GM19238 (cell line): Measurements from ENCODE around the gene LMX1B.
"Not testable (repeated sequence)": the region's sequence is repeated elsewhere in the genome, so short reads cannot be mapped to it uniquely, and the experiment has no call there.

Experiments used
- DNase-seq: peaks from one replicate; pipeline ENCODE4 v3.0.0; 2011; ENCODE audit warnings: low spot score; ENCODE audit not compliant: insufficient read length

Gene LMX1B

DNA sequence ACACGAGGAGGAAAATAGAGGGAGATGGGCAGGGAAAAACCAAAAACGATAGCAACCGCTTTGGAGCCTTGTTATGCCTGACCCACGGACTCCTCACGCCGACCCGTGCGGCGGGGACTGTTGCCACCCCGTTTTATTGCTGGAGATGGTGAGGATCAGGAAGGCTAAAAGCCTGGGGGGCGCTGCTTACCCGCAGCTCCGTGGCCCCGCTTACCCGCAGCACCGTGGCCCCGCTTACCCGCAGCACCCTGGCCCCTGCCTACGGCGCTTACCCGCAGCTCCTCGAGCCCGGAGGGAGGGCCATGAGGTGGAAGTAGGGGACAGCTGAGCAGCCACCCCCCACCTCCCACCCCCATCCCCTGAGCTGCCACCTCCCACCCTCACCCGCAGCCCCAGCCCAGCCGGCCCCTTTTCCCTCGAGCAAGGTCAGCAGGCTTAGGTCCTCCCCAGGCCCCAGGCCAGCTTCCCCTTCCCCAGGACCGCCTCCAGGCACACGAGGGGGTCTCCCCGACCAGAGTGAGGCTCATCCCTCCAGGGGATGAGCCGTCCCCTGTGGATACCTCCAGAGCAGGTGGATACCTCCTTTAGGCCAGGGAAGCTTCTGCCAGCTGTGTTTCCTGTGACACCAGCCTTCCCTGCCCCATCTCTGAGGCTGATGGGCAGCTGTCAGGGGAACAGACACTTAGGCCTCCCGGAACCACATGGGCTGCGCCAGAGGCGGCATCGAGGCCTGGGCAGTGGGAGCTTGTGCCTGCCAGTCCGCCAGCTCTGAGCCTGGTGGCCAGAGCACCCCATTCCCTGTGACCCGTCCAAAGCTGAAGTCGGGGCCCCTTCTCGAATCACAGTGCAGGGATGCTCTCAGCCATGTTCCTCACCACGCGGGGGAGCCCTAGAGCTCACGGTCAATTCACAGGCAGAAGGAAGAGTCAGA lies 92.3 kb downstream of the LMX1B start:
- DNase-seq = no peak

DNA sequence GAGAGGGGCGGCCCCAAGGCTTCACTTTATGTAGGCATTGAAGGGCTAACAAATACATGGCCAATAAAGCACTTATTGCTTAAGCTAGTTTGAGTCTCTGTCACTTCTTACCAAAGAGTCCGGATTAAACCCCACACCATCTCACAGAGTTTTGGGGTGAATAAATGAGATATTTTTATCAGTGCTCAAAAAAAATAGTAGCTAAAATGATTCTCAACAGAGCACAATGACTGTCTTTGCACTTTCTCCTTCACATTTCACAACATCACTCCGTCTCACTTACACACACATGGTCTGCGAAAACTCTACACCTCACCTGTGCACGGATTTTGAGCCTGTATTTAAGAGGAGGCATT lies 92.9 kb downstream of the LMX1B start:
- DNase-seq = no peak

DNA sequence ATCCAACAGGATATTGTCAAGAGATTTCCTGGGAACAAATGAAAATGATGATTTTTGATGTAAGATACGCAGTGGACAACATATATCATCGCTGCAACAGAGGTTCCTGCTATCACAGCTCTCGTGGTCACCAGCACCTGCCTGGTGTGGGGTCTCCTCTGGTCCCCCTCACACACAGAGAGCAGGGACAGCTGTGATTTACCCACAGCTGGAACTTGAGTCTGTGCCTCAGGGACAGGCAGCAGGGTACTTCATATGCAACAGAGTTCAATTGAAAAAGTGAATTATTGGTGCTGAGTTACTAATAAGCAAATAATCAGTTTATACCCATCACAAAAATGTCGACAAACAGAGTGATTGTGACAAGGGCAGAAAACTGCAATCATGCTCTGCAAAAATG lies 93.4 kb downstream of the LMX1B start:
- DNase-seq = no peak

DNA sequence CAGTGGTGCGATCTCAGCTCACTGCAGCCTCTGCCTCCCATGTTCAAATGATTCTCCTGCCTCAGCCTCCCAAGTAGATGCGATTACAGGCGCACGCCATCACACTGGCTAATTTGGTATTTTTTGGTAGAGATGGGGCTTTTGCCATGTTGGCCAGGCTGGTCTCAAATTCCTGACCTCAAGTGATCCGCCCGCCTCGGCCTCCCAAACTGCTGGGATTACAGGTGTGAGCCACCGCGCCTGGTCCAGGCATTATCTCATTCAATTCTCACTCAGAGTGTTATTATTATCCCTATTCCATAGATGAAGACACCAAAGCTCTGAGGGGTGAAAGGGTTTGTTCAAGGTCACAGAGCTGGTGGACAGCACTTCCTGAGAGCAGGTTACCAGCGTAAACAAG lies 94.0 kb downstream of the LMX1B start:
- not testable (repeated sequence) for DNase-seq

DNA sequence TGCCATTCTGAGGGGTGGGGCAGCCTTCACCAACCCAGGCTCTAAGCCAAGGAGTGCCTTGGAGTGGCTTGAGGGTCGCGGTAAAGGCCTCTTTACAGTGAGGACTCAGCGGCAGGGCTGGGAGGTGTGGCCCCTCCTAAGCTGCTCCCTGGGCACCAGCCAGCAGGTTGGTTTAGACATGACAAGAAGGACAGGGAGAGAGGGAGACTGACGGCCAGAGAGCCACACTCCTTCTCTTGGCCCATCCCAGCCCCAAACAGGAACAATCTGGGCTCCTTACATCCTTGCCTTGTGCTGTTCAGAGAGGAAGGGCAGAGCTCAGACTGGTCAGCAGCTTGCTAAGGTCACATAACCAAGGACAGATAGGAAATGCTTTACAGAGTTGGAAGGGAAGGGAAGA lies 94.5 kb downstream of the LMX1B start:
- no peak for DNase-seq

DNA sequence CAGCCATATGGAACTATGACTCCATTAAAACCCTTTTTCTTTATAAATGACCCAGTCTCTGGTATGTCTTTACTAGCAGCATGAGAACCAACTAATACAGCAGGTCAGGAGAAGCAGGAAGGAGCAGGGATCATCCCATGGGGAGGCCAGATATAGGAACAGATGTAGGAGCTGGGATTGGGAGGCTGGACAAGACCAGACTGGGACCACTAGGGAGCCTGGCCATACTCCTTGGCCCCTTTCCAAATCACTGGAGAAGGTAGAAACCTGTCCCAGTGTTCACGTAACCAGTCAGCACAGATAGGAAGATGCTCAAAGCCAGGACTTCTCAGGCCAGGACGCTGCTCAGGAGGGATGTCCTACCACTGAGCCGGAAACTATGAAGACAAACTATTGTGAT lies 95.5 kb downstream of the LMX1B start:
- no peak for DNase-seq

DNA sequence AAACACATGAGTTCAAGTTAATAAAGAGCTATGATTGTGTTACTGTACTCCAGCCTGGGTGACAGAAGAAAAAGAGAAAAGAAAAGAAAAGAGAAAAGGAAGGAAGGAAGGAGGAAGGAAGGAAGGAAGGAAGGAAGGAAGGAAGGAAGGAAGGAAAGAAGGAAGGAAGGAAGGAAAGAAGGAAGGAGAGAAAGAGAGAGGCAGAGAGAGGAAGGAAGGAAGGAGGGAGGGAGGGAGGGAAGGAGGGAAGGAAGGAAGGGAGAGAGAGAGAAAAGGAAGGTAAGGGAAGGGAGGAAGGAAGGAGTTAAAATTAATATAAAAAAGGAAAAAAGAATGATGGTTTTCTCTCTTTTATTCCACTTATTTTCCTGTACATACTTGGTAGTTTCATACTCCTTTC lies 101.7 kb downstream of the LMX1B start:
- no peak for DNase-seq

DNA sequence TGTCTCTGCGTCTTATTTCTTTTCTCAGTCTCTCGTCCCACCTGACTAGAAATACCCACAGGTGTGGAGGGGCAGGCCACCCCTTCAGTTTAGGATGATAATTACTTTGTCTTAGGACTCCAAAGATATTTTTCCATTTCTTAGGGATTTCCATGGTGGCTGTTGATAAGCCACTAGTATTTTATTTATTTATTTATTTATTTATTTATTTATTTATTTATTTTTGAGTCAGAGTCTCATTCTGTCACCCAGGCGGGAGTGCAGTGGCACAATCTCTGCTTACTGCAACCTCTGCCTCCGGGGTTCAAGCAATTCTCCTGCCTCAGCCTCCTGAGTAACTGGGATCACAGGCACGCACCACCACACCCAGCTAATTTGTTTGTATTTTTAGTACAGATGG lies 103.7 kb downstream of the LMX1B start:
- DNase-seq = not testable (repeated sequence)

DNA sequence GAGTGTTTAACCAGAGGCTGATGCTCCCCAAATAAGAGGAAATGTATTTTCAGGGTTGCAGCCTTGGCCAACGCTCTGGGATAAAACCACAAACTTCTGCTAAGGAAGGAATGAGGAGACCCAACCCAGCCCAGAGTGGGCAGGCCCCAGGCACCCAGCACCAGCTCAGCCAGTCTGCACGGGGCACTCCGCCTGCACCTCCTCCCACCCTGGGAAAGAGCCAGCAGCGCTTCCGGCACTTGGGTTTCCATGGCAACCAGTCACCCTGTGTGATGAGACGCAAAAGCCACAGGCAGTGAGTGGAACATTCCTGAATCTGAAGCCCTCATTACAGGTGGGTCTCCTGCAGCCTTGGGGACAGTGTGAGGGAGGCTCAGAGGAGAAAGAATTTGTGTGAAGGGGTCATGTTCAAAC lies 105.9 kb downstream of the LMX1B start:
- peak; percentile 65 for DNase-seq

DNA sequence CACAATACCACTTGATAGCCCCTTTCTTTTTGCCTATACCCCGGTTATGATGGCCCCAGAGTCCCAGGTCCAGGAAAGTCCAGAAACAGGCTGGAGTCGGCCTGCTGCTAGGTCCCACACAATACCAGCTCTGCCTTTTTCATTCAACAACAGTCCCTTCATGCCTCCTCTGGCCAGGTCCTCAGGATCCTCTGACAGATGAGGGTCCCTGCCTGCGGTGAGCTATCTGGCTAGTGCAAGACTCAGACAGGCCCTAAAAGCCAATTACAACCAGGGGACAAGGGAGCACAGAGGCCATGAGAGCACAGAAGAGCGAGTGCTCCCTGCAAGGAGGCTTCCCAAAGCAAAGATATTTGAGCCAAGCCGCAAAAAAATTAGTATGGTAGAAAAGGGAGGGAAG lies 106.3 kb downstream of the LMX1B start:
- no peak for DNase-seq

DNA sequence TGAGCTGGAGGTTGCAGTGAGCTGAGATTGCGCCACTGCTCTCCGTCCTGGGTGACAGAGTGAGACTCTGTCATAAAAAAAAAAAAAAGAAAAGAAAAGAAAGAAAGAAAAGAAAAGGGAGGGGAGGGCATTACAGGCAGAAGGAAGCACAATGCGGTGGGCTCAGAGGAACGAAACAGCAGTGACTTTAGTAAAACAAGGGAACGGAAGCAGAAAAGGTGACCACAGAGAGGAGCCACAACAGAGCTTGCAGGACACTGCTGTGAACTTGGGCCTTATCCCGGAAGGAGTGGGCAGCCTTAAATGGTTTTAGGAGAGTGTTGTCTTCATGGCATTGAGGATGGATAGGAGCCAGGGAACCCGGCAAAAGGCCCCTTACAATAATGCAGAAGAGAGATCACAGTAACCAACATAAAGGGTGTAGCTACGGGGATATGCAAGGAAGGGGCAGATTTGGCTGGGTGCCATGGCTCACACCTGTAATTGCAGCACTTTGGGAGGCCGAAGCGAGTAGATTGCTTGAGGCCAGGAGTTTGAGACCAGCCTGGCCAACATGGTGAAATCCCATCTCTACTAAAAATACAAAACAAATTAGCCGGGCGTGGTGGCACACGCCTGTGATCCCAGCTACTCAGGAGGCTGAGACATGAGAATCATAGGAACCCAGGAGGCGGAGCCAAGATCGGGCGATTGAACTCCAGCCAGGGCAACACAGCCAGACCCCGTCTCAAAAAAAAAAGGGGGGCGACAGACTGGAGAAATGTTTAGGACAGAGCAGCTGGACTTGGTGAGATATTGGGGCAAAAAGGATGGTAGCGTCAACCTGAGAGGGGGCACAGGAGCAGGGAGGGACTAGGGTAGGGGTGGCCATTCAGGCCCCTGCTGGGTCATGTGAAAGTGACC lies 107.2 kb downstream of the LMX1B start:
- DNase-seq = no peak

DNA sequence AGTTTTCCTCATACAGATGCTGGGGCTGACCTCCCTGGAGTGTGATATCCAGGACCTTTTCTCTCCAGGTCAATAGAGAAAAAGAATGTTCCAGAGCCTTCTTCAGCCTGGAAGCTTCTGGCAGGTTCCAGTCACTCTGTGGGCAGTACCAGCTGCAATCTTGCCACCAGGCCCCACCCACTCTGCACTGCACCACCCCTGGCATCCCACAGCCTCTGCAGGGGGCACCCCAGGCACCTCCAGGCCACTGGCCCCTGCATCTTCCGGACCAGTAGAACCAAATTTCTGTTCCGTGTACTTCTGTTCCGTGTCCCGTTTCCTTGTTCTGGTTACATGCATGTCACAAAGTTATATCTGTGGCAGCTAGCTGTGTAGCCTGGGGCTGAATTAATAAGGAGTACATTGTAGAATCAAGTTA lies 107.8 kb downstream of the LMX1B start:
- DNase-seq = no peak

DNA sequence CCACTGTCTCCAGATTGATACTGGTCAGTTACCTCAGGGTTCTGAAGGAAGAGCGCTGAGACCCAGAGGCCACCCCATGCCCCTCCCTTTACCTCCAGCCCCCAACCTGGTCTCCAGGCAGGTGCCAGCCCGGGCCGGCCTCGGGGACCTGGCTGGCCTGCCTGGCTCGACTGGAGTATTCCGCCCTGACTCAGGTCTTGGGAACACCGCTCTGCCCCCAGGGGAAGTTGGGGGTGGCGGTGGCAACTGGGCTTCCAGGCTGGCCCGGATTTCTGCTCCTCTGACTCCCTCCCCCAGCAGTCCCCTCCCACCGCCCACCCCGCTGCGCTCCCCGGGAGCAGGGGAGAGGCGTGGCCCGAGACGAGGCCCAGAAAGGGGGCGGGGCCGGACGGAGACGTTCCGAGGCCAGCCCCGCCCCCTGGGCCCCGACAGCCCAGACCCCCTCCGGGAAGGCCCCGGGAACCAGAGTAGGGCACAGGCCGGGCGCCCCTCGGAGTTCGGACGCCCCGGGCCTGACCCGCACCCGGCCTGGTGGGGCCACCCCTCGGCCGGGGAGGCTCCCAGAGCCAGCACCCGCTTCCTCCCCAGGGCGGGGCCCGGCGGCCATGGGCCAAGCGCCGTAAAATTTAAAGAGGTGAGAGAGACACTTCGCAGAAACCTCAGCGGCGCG lies 108.7 kb downstream of the LMX1B start:
- DNase-seq = peak; percentile 67

DNA sequence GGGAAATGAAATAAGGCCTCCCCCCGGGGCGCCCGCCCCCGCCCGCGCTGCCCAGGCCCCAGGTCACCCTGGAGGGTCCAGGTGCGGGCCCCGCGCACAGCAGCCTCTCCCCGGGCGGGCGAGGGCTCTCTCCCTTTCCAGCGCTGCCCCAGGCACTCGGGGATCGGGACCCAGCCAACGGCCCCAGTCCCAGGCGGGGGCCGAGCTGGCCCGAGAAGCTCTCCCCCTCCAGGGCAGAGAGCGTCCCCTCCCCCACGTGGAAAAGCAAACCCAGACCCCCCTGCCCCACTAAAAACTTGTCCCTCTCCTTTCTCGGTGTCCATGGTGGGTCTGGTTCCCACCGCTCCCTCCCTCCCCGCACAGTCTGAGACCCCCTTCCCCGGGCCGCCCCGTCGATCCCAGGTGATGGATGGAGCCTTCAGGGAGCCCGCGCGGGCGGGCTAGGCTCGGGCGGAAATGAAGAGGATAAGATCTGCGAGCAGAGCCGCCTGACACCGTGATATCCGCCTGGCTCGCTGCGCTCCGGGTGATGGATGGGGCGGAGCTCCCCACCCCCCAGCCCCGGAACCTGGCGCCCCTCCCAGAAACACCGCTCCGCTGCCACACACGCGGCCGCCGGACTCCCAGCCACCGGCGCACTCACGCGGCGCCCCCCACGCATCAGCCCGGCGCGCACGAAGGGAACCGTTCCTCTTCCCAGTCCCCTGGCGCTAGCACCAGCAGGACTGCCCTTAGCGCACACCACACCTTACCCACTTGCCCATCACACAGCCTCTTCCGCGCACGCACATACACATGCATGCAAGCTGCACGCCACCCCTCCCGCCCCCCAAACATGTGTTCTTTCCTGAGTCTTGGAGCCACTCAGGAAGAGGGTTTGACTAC lies 109.4 kb downstream of the LMX1B start:
- DNase-seq = no peak

DNA sequence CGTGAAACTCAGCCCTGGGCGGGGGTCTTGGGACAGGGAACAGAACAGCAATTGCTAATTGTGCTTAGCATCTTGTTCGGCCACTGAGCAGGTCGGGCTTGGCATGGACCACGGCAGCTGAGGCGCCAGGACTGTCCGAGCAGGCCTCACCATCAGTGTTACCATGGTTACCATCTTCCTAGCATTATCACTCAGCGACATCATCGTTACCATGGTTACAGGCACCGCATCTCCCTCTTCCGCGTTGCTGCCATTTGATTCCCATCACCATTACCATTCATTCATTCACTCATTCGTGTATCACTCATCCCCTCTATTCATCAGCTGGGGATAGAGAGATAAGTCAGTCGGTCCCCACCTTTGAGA lies 110.1 kb downstream of the LMX1B start:
- DNase-seq = no peak

DNA sequence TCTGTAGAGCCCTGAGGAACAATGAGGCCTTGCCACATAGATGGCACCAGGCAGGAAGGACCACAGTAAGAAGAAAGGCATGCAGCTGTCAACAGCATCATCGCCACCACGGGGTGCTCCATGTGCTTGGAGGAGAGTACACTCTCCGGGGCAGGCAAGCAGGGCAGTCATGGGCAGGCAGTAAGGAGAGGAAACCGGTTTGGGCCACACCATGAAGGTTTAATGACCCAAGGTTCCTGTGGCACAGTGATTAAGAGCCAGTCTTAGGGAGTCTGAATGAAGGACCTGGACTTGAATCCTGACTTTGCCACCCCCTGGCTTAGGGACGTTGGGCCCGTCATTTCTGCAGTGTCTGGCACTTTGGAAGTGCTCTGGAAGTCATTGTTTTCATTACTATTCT lies 110.5 kb downstream of the LMX1B start:
- DNase-seq = no peak

DNA sequence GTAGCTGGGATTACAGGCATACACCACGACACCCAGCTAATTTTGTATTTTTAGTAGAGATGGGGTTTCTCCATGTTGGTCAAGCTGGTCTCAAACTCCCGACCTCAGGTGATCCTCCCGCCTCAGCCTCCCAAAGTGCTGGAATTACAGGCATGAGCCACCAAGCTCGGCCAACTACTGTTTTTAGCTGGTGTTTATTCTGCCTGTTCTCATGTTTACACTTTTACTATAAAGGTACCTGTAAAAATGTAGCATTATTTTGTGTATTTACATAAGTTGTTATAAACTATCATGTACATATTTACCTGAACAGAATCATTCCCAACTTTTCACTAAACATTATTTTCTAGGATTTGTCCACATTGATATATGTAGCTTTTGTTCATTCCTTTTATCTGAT lies 111.8 kb downstream of the LMX1B start:
- DNase-seq = not testable (repeated sequence)

DNA sequence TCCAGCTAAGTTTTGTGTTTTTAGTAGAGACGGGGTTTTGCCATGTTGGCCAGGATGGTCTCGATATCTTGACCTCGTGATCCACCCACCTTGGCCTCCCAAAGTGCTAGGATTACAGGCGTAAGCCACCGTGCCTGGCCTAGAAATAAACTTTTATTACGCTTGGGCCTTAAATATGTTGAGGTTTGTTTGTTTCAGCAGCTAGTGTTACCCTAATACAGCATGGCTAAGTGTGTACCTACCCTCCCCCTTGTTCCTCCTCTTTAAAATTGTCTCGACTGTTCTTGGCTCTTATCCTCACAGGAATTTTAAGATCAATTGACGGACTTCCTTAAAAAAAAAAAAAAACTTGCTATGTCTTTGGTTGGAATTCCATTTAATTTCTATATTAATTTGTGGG lies 114.5 kb downstream of the LMX1B start:
- not testable (repeated sequence) for DNase-seq

DNA sequence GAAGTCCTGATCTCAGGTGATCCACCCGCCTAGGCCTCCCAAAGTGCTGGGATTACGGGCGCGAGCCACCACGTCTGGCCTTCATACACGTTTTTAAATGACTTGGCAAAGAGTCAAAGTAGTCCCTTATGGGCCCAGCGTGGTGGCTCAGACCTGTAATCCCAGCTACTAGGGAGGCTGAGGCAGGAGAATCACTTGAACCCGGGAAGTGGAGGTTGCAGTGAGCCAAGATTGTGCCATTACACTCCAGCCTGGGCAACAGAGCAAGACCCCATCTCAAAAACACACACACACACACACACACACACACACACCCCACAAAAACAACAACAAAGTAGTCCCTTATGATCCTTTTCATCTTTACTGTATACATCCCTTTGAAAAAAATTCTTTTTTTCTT lies 116.9 kb downstream of the LMX1B start:
- DNase-seq = not testable (repeated sequence)

DNA sequence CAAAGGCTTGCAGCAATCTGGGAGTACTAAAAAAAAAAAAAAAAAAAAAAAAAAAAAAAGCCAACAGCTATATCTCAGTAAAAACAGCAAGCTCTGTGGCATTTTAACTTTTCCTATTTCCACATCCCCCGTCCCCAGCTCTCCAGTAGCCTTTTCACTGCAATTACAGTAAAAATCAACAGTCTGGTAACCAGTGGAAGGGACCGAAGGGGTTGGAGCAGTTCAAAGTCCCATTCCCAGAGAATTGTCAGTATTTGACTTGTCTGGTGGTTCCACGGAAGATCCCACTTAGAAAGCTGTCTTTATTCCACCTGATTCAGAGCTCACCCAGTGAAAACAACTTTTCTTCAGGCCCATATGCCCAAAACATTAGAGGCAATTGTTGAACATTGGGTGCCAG lies 119.3 kb downstream of the LMX1B start:
- DNase-seq = no peak

DNA sequence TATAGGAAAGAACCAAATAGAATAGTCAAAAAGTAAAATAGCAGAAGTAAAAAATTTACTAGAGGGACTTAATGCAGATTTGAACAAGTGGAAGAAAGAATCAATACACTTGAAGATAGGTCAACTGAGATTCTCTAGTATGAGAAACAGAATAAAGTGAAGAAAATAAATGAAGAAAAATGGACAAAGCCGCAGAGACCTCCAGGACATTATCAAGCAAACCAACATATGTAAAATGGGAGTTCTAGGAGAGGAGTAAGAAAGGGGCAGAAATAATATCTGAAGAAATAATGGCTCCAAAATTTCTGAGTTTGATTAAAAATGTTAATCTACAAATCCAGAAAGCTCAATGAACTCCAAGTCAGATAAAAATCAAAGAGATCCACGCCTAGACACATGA lies 121.1 kb downstream of the LMX1B start:
- DNase-seq = no peak
